Retinal pigment epithelial cell (primary cell): ENCODE results near the gene ACE2.

Experiments used
- DNase-seq: peaks from one replicate; pipeline ENCODE4 v3.0.0-alpha.2; 2010; ENCODE audit warnings: low read depth
- H3K4me3 ChIP-seq: 2 replicates; pipeline ENCODE4 v1.5.1; 2011; ENCODE audit warnings: mild to moderate bottlenecking, low read length, control low read depth, moderate library complexity
- TF ChIP-seq, protein P1 (sequence below): conservative IDR thresholded peaks from 2 replicates; pipeline ENCODE4 v1.5.1; 2011; ENCODE audit warnings: low read depth, low read length, control low read depth, inconsistent platforms

ACE2 gene

DNA sequence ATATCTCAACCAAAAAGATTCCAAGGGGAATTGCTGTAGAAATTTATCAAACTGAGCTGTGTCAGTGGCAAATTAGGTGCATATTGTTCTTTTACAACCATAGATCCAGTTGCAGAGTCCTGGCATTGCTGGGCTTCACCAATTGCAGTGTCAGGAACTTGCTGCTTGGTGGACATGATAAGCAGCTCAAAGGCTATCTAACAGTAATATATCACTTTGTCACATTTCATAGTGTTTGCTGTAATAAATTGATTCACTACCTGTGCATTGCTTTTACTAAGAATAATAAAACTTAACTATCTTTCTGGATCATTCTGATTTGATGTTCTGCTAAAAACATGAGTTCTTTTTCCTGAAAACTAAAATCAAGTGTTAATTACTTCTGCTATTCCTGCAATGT is 30.9 kb upstream of the ACE2 start:
- no peak for DNase-seq
- TF ChIP-seq, protein P1, sequence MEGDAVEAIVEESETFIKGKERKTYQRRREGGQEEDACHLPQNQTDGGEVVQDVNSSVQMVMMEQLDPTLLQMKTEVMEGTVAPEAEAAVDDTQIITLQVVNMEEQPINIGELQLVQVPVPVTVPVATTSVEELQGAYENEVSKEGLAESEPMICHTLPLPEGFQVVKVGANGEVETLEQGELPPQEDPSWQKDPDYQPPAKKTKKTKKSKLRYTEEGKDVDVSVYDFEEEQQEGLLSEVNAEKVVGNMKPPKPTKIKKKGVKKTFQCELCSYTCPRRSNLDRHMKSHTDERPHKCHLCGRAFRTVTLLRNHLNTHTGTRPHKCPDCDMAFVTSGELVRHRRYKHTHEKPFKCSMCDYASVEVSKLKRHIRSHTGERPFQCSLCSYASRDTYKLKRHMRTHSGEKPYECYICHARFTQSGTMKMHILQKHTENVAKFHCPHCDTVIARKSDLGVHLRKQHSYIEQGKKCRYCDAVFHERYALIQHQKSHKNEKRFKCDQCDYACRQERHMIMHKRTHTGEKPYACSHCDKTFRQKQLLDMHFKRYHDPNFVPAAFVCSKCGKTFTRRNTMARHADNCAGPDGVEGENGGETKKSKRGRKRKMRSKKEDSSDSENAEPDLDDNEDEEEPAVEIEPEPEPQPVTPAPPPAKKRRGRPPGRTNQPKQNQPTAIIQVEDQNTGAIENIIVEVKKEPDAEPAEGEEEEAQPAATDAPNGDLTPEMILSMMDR: no peak

DNA sequence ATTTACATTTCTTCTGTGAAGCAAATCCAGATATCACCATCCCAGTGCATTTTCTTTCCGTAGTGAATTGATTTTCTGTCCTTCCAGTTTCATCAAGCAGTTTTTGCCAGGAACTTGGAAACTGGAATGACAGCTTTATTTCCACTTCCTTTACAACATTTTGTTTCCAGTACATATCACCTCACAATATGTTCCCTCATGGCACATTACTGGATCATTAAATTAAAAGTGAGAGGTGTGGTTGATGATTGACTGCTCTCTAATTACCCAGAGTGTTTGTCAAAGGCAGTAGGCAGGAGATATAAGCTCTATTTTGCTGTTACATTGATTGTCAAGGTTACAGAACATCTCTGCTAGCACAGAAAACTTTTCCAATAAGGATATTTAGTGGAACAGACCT is 22.3 kb upstream of the ACE2 start:
- TF ChIP-seq, protein P1: no peak
- no peak overlapping the region for H3K4me3 ChIP-seq
- DNase-seq: no peak

More for the DNA sequence above, 30.9 kb upstream of the ACE2 start:
- H3K4me3 ChIP-seq: no peak overlapping the region

DNA sequence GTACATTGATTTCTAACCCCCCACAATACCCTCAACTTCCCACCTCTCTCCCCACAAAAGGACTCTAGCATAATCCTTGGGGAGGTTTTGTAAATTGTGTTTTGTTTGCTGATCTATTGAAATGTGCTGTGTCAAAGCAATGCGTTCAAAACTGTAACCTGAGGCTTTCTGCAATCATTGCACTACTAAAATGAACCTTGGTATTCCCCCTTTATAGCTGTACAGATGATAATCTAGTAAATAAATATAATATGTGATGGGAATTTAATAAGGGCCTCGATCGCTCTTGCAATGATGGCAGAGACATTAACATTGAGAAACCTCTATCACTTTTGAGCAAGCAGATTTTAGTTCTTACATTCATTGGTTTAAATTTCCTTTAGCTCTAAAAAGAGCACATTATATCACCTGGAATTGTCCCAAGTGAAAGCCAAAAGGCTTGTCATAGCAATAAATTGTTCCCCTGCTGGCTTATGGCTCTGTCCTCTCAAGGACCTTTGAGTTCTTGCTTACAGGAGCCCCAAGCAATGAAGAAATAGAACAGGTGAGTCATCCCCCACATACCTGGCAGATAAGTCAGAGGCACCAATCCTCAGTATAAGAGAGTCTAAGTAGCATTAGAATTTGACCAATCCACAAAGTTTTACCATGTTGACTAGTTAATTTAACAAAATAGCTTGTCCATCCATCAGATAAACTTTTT is 18.4 kb upstream of the ACE2 start:
- DNase-seq: no peak
- TF ChIP-seq, protein P1: no peak
- H3K4me3 ChIP-seq: no peak overlapping the region

DNA sequence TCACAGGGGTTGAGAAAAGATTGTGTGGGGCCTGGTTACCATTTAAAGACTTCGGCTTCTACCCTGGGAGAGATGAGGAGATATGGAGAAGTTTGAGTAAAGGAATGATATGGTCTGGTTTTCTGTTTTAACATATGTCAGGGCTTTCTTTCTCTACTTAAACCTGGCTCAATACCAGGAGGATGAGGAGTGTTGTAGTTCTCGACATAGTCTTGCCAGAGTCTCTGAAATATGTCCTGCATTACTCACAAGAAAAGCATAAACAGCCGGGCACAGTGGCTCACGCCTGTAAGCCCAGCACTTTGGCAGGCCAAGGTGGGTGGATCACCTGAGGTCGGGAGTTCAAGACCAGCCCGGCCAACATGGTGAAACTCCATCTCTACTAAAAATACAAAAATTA is 16.4 kb upstream of the ACE2 start:
- TF ChIP-seq, protein P1: no peak
- no peak overlapping the region for H3K4me3 ChIP-seq
- no peak for DNase-seq

DNA sequence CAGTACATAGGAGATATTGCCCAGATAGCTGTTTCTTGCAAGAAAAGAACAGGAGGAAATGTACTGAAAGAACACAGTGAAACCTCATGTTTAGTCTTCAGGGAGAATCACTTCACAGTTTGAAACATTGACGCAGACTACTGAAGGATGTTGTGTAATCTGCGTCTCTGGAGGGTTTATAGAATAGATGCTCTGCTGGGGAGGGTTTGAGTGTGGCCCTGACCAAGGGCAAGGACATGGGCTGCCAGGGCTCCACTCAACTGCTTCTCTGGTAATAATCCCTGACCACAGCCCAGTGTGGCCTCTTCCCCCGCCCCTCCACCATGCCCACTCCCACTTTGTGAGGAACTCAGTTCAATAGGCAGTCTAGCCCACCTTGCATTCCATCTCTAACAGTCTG is 15.8 kb upstream of the ACE2 start:
- no peak overlapping the region for H3K4me3 ChIP-seq
- TF ChIP-seq, protein P1: no peak
- no peak for DNase-seq

DNA sequence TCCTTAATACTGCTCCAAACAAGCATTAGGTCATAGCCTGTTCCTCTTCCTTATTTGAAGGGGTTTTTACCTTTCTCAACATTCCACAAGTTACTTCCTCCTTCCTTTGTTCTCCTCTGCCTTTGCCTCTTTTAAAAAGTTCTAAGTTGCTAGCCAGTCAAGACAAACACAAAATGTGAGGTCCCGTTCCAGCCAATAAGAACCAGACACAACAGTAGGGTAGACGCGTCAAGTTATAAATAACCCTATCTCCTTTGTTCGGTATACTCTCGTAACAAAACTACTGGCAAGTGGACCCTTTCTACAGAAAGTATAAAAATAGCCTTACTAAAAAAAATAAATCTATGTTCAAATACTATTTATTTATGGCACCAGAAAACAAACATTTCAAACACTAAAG is 6.3 kb upstream of the ACE2 start:
- DNase-seq: no peak
- TF ChIP-seq, protein P1: no peak
- no peak overlapping the region for H3K4me3 ChIP-seq

DNA sequence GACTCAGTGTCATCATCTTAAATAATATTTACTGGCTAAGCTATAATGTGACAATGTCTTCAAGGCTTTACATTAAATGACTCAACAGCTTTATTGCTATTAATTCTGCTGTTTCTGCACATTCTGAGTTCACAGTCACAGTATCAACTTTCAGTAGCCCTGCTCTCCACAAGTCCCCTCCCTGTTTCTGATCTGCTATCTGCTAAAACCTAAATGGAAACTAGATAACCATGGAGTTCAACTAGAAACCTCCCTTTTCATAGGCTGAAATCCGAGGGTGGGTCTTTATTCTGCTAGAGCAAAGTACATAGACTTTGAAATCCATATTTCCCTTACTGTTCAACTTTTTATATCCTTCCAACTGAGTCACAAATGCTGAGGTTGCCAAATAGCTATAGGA is 5.4 kb upstream of the ACE2 start:
- DNase-seq: no peak
- TF ChIP-seq, protein P1: no peak
- H3K4me3 ChIP-seq: no peak overlapping the region
